ENCODE results near the gene SLC39A1.

SLC39A1 gene

DNA sequence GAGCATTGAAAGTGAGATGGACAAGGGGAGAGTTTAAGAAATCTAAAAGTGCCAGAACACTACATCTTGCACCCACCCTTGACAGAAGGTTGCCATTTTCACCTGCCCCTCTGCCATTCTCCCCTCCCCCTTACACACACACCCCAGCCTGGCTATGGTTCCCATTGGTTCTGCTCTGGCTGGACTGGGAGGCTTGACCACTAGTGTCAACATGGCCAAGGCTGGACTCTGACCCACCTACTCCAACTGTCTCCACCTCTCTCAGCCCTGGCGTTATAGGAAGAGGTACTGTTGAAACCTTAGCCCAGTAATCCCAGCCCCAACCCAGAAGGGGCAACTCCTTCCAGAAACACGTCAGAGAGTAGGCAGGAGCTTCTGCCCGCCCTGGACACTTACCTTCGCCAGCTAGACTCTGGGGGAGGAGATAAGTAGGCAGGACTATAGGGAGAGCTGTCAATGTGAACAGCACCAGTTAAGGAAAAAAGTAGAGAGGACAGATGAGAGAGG lies 9.4 kb downstream of the SLC39A1 start:
- DNase-seq (ENCODE audit: low read depth), result no peak

DNA sequence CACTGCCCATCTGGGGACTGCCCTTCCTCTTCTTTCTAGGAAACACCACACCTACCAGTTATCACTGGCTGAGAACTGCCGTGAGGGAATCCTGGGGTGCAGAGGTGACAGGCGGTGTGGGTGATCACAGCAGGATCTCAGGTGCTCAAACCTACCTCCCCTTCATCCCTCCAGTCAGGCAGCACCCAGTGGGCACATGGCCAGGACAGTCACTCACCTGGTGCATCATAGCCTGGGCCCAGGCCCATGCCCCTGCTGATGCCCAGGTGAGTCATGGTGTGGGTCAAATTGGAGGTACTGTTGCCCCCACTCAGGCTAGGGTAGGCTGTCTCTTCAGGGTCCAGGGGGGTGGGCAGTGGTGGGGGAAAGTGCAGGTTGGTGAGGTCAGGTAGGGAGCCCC lies 11.5 kb downstream of the SLC39A1 start:
- no peak for DNase-seq (ENCODE audit: low read depth)

DNA sequence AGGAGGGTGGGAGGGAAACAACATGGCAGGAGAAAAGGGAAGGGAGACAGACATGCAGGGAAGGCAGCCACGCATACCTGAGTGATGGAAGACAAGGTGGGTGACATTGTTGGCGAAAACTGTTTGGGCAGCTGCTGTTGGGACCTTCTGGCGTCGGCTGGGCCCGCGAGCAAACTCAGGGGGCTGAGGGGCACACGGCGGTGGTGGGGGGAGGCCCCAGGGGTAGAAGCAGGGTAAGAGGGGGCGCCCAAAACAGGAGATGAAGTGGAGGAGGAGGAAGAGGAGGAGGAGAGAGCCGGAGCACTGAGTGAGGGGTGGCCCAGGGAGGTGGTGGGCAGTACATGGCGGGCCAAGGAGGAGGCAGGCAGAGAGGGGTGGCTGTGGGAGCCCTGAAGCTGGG lies 12.2 kb downstream of the SLC39A1 start:
- DNase-seq (ENCODE audit: low read depth), result no peak

DNA sequence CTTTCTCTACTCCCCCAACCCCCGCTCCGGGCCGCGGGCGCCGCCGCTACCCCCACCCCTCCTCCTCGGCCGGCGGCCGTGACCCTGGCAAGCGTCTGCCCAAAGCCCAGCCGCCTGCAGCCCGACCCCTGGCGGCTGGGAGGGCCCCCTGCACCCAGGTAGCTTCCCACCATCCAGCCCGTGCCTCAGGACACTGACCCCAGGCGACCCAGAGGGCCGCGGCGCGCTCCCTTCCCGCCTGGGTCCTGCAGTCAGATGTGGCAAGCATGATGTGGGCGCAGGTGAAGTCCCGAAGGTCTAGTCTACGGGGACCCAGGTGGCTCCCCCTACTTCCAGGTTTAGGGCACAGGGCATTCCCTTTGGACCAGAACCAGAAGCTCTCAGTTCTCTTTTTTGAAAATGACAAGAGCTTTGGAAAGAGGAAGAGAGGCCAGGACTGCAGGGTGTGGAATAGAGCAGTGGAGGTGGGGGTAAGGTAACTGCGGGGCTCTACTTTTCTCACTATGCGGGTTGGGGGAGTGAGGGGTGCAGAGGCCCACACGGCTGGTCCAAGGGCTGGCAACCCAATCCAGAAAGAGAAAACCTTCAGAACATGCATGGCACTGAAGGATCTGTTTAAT lies 16.6 kb downstream of the SLC39A1 start, which contains the start of gene DENND4B:
Gene DENND4B (minus strand): TSS at position 97 of the 620 bp plus-strand sequence. CDS start 2,344 bp downstream, outside the sequence.
- DNase-seq (ENCODE audit: low read depth), result peak; percentile 58

DNA sequence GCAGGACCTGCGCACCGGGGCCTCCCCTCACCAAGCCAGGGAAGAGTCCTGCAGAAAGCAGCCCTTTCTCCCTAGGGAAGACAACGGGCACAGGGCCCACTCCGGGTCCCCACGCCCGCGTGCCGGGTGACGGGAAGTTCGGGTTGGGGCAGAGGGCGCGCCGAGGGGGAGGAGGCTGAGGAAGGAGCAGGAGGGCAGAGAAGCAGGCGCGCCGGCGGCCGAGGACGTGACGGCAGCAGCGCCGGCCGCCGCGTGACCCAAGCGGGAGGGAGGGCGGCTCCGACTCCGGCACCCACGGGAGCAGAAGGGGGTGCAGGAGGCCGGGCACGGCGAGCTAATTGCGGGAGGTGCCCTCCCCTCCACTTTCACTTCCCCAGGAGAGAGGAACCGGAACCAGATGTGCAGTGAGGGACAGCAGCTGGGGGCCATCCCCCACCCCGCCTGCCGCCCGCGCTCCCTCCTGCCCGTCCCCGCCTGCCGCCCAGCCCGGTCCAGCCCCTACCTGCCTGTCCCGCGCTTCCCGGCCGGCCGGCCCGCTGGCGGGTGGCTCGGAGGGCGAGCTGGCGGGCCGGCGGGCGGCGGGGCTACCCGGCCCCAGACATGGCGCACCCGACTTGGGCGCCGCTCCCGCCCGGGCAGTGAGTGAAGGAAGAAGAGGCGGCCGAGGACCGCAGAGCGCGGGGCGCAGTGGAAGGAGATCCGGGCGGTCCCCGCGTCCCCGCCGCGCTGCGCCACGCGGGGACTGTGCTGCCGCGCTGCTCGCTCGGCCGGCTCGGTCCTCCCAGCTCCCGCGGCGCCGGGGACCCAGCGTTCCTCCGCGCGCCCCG lies 17.3 kb downstream of the SLC39A1 start:
- peak; percentile 63 for DNase-seq (ENCODE audit: low read depth)

DNA sequence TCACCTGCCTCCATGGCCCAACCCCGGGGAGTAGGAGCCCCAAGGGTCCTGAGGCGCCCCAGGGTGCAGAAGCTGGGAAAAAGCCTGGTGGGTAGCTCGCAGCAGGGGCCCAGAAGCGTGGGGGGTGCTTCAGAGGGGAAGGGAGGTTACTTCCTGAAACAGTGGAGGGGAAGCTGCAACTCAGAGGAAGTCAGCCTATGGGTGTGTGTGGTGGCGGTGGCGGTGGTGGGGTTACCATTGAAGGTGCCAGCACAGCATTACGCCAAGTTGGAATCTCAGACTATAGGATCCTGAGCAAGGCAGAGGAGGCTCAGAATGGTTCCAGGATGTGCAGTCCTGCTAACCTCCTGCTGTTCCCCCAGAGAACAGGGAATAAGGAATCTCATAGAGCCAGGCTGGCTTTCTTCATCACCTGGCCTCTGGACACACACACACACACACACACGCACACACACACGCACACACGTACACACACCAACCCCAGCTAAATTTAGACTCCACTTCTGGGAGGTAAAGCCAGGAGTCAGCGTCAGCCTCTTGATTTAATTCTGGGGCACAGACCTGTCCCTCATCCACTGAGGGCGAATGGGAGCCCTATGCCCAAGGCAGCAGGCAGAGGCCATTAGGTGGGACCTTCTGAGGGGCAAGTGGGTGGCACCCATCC lies 18.1 kb downstream of the SLC39A1 start:
- DNase-seq (ENCODE audit: low read depth), result peak; percentile 70

DNA sequence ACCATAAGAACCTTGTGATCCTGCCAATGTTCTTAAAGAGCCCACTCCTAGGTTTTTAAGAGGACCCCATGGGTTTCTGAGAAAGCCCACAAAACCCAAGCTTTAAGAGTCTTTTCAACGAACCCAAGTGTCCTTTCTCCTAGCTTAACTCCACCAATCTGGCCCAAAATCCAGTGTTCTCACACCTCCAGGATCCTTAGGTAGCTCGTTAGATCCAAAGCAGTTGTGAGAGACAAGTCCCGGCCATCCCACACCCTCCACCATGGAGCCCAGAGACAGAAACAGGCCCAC lies 18.6 kb downstream of the SLC39A1 start:
- no peak for DNase-seq (ENCODE audit: low read depth)

DNA sequence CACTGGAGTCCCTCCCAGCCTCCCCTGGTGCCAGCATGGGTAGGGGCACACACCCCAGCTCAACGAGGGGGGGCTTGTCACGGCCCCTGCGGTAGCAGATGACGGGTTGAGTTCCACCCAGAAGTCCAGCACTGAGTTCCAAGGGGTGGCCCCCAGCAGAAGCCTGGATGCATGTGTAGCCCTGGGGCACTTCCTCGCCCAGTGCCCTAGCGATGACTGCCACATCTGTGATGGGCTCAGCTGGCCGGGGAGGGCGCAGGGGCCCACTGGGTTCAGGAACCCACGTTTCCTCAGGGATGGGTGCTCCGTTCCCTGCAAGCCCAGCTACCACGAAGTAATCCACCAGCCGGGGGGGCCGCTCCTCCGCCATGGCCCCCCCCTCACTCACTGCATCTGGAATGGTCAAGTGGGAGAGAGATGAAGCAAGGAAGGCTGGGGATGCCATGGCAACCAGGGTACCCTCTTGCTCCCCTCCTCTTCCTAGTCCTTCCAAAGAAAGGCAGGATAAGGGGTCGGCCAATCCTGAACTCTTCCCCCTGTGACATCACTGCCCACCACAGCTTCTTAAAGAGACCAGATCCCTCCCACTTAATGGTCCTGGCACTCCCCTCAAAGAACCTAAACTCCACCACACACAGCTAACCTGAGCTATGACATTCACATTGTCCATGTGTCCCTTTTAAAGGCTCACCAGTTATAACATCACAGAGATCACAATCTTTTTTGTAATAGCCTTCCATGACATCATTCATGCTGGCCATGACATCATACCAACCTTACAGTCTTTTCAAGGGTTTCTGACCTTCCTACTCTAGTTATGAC lies 19.1 kb downstream of the SLC39A1 start:
- no peak for DNase-seq (ENCODE audit: low read depth)

DNA sequence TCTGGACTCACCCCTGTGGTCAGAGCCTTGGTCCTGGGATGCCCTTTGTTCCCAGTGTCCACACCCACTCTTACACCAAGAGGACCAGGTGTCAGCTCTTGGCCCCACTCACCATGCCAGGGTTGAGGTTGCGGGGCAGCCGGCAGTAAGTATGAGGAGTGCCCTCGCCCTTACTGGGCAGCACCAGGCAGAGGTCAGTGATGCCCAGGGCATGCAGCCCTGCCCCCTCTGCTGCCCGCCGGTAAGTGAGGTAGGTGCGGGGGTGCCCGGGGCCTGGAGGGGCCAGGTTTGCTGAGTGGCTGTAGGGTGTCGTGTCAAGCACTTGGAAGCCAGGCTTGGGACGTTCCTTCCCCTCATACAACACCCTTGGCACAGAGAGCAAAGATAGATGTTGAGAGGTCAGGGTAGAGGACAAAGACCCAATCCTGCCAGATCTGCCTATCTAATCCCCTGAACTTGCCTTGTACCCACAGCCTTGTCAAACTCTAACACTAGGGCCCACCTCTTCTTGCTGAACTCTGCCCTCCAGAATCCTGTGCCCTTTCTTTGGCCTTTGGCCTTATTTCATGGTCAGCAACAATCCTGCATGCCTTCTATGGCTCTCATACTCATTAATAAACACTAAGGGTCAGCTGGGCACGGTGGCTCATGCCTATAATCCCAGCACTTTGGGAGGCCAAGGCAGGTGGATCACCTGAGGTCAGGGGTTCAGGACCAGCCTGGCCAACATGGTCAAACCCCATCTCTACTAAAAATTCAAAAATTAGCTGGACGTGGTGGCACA lies 20.4 kb downstream of the SLC39A1 start:
- DNase-seq (ENCODE audit: low read depth), result no peak

DNA sequence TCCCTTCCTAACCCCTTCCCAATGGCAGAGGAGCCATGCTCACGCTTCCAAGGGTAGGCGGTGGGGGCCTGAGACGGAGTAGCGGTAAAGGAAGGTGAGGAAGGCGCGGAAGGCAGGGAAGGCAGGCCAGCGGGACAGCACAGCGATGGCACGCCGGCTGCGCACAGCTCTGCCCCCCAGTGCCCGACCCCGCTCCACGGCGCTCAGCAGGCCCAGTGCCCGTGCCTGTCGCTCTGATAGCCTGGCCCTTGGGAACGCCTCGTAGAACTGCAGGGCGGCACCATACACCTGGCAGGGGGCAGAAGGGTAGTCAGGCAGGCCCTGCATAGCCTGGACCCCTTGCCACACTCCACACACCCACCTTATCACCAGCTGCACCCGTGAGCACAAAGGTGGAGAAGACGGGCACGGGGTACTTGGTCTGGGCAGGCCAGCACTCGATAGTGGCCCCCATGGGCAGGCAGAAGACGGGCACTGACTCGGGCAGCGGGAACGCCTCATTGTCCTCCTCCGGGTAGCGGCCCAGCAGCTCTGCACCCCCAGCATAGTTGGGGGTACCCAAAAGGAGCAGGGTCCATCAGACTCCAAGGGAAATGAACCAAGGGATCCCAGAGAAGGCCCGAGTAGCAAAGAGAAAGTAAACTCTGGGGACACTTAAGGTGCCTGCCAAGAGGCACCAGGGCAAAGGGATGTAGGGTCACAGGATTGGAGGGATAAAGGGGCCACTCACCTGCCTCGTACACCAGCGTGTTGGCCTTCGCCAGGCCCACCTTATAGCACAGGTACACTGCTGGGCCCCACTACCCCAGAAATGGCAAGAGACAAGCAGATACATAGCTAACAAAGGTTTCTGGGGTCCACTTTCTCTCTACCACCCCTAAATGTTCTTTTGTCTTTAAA lies 21.3 kb downstream of the SLC39A1 start:
- no peak for DNase-seq (ENCODE audit: low read depth)

DNA sequence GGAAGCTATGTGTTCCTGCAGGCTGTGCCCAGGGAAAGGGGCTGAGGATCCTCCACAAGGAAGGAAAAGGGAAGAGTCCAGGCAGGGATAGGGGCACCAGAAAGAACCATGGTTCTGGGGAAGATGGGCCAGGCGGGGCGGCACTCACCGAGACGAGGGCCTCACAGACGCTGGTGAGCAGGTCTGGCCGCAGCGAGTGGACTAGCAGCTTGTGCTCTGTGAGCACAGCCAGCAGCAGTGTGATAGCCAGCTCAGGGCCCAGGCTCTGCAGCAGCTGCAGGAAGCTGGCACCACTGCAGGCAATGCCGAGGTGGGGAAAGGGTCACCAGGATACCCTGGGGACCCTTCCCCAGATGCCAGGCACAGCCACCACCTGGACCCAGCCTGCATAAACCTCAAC lies 22.6 kb downstream of the SLC39A1 start:
- DNase-seq (ENCODE audit: low read depth), result no peak

DNA sequence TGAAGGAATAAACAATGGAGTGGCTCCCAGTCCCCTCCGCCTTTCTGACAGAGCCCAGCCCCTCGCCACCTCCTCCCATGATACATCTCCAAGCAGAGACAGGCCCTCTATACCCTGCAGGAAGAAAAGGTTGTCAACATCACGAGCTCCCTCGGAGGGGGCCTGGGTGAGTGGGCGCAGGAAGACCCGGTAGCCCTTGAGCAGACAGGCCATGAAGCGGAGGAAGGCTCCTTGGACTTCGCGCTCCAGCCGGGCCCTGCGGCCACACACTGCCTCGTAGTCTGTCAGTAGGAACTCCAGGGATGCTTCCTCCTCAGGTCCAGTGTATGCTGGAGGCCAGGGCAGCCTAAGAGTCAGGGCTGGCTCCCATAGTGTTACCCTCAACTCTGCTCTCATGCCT lies 23.9 kb downstream of the SLC39A1 start:
- no peak for DNase-seq (ENCODE audit: low read depth)

DNA sequence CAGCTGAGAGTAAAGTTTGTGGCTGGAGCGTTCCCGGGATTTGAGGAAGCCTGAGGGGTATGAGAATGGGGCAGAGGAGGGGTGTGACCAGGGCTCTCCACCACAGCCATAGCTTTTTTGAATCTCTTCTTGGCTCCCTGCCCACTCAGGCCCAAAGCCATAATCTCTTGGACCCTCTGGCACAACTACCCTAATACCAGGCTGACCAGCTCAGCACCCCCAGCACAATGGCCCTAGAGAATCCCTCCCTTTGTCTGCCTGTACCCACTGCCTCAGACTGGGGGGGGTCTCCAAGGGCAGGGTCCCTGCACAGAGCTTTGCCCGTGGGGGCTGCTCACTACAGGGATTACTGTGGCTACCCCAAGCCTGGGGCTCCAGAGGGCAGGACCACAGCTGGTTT lies 24.3 kb downstream of the SLC39A1 start:
- no peak for DNase-seq (ENCODE audit: low read depth)

DNA sequence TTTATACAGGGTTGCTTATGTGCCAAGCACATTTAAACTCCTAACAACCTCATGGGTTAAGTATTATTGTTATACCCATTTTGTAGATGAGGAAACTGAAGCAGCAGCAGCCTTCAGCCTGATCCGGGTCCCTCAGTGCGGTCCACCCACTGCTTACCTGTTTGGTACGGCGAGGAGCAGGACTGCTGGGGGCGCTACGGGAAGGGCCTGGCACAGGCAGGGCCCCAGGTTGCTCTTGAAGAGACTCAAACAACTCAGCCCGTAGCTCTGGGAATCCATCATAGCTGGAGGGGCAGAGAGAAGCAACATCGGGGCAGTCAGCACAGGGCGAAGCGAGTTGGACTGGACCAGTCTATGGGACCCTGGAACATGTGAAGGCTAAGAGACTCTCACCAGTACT lies 26.0 kb downstream of the SLC39A1 start:
- DNase-seq (ENCODE audit: low read depth), result no peak

DNA sequence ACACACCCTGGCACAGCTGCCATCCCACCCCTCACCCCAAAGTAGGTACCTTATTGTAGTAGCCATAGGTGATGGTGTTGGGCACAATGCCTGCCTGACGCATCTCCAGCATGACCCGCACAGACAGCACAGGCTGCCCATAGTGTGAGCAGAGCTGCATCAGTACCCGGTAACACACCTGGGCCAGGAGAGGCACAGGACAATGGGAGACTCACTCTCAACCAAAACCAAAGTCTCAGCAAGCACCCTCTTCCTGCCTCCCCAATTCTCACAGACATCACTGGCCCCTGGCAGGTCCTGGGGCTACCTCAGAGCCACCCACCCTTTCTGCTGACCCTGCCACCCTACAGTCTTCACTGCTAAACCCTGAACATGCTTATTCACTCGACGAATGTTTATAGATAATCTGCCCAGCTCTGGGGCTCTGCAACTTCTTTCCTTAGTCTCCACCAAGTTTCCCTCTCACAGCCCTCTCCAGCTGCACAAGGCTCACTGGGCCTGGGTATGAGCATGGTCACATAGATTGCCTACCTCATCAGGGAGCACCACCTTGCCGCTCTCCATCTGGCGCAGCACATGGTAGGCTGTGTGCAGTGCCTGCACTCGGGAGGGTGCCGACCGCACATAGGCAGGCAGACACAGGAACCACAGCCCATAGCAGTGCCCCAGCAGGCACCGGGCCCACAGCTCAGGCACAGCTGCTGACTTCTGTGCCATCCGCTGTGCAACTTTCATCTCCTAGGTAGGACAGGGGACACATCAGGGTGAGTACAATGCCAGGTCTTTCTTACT lies 27.1 kb downstream of the SLC39A1 start:
- DNase-seq (ENCODE audit: low read depth), result no peak

DNA sequence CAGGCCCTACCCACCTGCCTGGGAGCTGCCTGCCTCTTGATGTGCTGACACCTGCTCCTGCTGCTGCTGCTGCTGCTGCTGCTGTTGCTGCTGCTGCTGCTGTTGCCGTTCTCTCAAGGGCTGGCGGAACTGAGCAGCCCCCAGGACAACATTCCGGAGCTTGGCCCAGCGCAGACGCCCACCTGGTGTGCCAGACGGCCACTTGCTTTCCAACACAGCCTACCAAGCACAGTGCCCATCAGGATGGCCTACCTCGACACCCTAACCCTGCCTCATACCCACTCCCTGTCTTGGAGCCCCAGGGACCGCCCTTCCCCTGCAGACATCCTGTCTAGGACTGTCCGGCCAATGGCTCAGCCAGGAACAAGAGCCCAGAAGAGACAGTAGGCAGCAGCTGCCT lies 28.6 kb downstream of the SLC39A1 start:
- DNase-seq (ENCODE audit: low read depth), result no peak

DNA sequence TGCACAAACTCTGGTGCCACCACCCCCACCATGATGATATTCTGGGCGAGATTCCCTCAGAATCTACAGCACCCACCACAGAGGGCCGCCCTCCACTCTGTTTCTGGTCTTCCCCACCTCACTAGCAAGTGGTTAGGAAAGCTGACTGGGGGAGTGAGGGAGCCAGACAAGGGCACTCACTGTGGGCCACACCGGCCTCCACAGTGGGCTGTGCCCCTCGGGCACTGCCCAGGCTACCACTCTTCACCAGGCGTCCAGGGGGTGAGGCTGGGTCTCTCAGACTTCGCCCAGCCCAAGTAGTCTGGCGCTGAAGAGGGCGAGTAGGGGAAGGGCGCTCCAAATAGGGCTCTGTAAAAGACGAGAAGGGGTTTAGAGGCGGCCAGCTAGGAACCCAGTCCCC lies 29.4 kb downstream of the SLC39A1 start:
- DNase-seq (ENCODE audit: low read depth), result no peak

DNA sequence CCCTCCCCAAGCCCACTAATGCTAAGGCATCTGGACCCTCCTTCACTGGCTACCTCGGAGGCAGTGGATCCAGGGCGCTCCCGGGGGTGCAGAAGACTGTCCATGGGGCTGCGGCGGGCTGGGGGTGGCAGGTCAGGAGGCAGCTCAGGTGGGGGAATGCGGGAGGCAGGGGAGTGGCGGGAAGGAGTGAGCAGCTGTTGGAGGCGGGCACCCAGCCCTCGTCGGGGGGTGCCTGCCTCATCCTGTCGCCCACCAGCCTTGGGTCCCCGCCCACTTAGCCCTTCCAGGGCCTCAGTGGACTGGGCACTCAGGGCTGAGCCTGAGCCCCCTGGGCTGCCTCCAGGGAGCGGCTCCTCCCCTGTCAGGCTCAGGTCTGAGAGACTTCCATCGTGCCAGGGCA lies 29.9 kb downstream of the SLC39A1 start:
- no peak for DNase-seq (ENCODE audit: low read depth)

Data from T follicular helper cell (primary cell).